CD4-positive, alpha-beta T cell treated with Interferon alpha-2 for 1 hour (primary cell): ENCODE data around the gene PLEKHM2.

Experiments used
- DNase-seq, 2 donors: peaks; one replicate each; pipeline ENCODE4 v3.0.0-alpha.2; 2020 to 2022

The PLEKHM2 gene

DNA sequence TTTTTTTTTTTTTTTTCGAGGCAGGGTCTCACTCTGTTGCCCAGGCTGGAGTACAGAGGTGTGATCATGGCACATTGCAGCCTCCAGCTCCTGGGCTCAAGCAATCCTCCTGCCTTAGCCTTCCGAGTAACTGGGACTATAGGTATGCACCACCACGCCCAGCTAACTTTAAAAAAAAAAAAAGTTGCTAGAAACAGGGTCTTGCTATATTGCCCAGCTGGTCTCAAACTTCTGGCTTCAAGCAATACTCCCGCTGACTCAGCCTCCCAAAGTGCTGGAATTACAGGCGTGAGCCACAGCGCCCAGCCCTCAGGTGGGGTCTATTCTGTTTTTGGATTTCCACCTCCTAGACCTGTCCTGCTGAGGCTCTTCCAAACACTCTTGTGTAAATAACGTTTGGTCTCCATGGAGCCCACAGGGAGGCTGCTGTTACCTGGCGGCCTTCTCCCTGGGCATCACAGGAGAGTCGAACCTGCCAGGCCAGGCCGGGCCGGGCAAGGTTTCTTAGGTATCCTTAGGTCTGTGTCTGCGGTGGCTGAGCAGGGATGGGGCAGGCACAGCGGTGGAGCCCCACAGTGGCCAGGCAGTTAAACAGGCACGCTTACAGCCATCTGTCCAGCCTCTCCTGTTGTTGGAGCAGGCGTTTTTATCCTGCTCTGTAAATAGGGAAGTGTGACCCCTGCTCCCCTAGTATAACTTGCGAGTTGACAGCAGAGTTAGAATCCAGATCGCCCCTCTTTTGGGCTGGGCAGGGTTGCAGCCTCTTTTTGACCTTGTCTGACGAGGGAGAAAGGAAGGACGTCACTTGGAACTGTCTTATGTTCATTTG is 18.8 kb downstream of the PLEKHM2 start:
- no peak for DNase-seq

DNA sequence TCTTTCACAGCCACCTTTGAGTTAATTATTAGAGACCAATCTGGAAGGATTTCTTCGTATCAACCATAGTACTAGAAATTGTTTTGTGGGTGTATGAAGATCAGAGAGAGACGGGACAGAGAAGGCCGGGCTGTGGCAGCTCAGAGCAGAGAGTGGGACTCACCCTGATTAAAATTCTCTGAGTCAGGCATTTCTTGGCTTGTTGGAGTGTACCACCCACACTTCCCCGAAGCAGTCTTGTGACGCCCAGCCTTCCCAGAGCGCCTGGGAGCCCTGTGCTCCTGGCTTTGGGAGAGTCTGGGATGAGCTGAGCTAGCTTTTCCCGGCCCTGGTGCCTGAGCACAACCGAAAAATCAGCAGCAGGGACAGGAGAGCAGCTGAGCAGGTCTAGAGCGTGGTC is 19.4 kb downstream of the PLEKHM2 start:
- DNase-seq: no peak

DNA sequence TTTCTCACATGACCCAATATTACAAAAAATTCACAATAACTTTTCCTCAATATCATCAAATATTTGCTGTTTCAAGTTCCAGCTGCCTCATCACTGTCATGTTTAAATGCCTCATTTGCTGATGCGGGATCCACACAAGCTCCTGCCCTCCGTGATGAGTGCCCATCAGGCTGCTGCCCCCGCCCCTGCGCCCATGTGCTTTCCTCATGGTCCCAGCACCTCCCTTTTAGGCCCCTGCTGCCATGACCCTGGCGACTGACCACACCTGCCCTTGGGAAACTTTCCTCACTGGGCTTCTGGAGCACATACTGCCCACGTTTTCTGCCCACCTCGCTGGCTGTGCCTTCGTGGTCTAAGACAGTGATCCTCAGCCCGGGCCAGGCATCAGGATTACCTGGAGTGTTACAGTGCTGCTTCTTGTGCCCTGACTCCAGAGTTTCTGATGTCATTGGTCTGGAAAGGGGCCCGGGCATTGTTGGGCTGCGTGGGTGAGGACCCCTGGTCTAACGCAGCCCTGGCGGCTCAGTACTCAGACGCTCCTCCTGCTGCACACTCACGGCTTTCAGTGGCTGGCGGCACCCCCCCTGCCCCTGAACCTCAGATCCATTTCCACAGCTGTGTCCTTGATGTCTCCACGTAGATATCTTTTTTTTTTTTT is 20.5 kb downstream of the PLEKHM2 start:
- DNase-seq: no peak

DNA sequence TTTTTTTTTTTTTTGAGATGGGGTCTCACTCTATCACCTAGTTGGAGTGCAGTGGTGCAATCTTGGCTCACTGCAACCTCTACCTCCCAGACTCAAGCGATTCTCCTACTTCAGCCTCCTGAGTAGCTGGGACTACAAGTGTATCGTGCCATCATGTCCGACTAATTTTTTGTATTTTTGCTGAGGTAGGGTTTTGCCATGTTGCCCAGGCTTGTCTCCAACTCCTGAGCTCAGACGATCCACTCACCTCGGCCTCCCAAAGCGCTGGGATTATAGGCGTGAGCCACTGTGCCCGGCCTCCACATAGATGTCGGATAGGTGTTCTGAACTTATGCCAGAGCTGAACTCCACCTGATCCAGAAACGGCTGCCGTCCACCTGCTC is 21.1 kb downstream of the PLEKHM2 start:
- DNase-seq: no peak

DNA sequence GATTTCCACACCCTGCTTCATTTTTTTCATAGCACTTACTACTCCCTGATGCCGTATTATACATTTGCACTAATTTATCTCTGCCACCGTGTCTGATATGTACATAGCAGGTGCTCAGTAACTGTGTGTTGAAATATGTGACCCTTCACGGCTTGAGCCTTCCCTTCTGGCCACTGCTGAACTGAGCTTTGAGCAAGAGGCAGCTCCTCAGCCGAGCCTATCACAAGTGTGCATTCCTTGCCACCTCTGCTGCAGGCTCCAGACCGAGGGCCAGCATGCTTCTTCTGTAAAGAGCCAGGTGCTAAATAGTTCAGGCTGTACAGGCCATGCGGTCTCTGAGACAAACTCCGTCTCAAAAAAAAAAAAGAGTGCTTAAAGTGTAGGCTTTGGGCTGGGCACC is 22.6 kb downstream of the PLEKHM2 start:
- DNase-seq: no peak

DNA sequence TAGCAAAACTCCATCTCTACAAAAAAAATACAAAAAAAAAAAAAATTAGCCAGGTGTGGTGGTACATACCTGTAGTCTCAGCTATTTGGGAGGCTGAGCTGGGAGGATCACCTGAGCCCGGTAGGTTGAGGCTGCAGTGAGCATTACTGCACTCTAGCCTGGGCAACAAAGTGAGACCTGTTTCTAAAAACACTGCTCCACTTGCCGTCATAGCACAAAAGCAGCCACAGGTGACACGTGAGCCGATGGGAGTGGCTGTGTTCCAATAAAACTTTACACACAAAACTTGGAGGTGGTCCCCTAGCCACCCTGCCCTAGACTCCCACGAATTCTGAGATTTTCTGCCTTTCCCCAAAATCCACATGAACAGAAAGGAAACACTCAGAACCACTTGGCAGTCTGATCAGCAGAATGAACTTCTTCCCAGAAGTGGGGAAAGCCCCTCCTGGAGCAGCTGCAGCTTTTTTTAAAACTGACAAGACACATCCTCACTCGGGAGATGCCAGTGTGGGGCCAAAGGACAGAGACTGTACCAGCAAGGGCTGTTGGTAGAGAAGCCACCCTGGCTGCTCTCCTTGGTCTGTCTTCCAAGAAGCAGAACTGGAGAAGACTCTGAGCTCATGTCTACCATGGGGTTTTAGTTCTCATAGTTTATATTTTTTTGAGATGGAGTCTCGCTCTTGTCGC is 23.3 kb downstream of the PLEKHM2 start:
- DNase-seq: no peak

DNA sequence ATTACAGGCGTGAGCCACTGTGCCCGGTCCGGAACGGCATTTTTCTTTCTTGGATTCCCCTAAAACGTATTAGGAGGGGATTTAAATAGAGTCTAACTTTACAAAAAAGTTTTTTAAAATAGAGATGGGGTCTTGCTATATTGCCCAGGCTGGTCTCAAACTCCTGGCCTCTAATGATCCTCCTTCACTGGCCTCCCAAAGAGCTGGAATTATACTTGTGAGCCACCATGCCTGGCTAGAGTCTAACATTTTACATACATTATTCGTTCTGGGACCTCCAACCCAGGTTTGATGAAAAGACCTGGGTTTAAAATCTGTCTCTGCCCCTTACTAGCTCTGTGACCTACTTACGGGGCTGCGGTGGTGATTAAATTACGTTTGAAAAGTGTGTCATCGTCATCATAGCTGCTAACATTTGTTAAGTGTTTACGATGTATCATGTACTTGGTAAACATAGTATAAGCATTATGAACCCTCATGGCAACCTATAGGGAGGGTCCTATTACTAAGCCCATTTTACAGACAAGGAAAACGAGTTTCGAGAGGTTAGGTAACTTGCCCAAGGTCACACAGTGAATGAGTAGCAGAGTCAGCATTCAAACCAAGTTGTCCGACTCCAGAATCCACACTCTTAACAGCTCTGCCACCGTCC is 24.5 kb downstream of the PLEKHM2 start:
- no peak for DNase-seq

DNA sequence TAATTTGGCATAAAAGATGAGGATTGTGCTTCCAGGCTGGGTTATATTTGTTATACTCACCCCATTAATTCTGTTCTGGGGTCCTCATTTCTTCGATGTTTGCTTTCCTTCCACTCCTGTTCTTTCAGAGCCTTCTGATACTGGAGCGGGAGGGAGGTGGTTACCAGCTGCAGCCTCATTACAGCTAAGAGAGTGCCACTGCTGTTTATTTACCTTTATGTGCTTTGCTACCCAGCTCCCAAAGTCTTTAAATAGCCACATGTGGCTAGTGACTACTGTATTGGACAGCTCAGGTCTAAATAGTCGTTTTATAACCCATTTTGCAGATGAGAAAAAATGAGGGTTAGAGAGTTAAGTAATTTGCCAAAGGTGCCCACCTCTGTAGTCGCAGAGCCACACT is 25.1 kb downstream of the PLEKHM2 start:
- DNase-seq: no peak

DNA sequence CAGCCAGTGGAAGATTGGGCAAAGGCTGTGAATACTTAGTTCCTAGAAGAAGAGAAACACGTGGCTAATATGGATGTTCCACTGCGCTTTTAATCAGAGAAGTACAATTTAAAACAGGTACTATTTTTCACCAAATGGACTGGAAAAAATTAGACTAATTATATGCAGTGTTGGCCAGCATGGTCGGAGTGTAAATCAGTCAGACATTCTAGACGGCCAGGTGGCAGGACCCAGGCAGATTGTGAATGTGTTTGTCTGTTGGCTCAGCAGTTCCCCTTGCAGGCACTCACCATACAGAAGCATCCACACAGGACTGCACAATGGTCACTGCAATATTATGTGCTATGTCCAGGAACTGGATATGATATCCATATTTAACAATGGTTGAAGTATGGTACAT is 28.0 kb downstream of the PLEKHM2 start:
- DNase-seq: no peak

DNA sequence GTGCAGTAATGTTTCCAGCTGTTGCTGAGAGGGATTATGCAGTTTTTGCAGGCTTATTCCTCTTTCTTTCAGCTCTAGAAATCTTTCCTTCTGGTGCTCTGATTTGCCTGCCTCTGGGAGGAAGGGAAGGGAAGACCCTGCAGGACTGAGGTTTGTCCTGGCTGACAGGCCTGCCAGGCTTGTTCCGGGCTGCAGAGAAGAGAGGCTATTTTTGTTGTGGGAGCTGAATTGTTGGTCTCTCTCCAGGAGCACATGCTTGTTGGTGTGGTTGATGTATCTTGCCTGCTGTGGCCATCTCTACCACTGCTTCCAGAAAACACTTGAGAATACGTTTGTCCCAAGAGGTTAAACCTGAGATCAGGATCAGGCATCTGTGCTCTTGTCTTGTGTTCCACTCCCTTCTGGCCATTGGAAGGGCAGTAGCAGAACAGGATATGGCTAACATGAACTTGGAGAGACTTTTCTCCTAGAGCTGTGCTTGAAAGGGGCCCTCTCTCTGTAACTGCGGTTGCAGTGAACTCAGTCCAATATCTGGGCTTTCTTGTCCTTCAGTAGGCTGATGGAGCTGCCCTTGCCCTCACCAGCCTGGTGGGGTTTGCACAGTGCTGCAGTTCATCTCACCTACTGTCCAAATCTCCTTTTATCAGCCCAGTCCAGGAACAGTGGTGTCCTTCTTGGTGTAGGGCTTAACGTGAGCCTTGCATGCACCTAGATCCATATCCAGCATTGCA is 30.5 kb downstream of the PLEKHM2 start:
- no peak for DNase-seq

DNA sequence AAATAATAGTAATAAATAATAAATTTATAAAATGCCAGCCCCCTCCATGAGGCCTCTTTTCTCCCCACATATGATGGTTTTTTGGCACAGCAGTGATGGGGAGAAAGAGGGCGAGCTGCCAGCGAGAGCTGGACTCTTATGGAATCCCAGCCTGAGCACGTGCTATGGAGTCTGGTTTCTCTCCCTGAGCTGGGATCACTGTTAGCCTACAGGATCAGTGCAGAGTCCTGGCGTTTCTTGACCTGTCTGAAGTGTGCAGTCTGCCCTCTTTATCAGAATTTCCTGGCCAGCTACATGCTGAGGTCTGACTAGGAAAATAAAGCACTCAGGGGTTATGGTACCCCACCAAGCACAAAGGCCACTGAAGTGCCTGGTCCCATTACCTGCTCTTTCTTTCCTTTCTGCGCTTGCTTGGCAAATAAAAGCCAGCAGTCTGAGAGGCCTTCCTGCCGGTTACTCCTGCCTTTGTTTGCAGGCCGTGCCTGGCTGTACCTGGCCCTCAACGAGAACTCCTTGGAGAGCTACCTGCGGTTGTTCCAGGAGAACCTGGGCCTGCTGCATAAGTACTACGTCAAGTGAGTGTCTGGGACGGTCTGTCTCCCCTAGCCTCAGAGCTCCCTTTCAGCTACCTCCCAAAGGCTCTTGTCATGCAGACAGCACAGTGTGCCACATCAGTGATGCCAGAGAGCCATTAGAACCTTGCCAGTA is 33.5 kb downstream of the PLEKHM2 start:
- DNase-seq: no peak

DNA sequence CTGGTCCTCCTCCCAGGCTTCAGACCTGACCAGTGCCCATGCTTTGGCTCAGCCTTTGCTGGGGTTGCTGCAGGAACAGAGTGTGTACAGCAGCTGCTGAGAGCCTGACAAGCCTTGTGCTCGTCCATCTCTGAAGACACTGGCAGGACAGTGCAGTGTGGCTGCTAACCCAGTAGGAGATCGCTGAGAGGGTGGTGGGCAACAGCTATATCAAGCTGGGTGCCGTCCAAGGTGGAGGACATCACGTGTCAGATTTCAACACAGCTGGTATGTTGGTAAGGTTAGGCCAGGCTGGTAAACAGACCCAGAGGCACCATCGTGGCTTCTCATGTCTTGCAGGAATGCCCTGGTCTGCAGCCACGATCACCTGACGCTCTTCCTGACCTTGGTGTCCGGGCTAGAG is 34.1 kb downstream of the PLEKHM2 start:
- no peak for DNase-seq

DNA sequence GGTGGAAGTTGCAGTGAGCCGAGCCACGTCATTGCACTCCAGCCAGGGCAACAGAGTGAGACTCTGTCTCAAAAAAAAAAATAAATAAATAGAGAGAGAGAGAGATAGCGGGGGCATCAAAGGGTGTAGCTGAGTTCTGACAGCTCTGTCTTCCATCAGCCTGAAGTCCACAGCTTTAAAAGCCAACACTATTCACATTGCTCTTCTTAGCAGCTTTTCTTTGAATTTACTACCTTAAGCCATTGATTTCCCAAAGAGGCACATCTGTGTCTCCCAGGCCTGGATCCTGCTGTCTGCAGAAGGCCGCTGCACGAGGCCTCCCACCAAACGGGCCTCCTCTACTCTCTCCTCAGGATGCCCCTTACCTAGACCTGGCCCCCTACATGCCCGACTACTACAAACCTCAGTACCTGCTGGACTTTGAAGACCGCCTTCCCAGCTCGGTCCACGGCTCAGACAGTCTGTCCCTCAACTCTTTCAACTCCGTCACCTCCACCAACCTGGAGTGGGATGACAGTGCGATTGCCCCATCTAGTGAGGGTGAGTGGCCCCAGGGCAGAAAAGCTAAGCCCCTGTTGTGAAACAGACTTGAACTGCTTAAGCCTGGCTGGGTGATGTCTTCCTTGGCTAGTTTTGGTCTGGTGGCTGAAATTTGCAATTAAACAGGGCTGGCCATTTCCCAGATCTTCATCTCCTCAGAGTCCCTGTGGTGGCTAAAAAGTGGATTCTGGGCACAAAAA is 35.4 kb downstream of the PLEKHM2 start:
- DNase-seq: no peak

DNA sequence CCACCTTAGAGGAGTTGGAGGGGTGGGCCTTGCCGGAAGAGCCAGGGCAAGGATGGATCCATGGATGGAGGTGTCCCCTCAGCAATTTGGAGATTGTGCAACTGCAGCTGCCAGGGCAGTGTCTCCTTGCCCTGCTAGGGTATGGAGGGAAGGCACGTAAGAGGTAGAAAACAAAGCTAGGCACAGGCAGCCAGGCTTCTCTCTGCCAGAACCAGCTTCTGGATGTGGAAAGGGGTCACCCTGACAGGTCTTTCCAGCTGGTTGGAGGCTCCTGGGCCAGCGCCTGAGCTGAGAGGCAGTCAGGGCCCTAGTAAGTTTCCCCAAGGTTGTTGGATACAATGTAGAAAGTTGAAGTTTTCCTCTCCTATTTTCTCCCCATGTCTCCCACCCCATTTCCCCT is 36.7 kb downstream of the PLEKHM2 start:
- no peak for DNase-seq

DNA sequence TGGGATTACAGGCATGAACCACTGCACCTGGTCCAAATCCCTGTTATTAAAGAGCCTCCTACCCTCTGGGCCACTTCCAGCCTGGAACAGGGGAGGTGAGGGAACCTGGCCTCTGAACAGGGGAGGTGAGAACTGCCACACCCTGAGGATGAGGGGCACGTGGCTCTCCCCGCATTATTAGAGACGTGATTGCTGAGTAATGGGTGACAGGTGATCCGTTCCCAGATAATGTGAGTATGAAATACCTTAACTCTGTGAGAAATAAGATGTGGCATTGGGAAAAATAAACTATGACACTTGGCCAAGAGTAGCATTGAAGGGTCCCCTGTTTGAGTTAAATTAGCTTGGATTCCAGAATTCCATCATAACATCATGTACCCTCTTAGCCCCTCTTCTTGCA is 38.3 kb downstream of the PLEKHM2 start:
- no peak for DNase-seq

DNA sequence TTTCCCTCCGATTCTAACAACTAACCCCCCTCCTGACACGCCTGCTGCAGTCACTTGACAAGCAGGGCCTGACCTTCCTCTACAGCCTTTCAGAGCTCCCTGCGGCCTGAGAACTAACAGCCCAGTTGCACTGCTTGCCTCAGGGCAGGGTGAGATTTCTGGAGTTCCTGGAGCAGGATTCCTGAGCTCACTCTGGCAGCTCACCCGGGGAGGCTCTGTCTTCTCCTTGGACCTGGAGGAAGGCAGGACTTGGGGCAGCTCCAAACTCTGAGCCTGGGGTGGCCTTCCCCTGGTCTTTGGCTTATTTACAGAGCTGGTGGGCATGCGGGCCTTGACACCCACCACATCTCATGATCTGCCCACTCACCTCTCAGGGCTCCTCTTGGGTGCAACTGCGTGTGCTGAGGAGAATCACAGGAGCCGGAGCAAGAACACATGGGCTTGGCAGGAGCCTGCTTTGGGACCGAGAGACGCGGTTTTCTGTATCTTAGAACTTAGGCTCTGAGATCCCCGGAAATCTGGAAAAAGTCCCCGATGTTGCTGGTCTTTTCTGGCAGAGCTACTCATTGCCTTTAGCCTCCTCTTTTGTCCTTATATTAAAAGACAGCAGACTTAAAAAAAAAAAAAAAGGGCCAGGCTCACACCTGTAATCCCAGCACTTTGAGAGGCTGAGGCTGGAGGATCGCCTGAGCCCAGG is 38.9 kb downstream of the PLEKHM2 start:
- no peak for DNase-seq

DNA sequence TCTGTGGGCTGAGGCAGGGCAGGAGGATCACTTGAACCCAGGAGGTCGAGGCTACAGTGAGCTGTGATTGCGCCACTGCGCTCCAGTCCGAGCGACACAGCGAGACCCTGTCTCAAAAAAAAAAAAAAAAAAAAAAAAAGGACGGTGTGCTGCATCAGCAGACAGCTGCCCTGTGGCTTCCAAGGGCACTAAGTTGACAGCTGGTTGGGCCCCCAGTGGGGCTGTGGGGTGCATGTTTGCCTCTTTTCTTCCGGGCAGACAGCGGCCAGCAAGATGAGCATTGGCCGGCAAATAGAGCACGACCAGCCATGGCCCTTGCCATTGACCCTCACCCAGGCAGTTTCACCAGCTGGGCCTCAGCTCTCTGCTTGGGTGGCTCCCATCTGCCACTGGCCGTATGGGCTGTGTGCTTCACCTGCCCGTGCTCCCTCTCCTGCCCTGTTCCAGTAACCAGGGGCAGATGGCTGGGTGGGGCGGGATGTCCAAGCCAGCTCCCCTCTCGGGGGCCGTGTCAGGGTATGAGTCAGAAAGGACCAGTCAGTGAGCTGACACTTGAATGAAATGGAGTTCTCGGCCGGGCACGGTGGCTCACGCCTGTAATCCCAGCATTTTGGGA is 39.6 kb downstream of the PLEKHM2 start:
- no peak for DNase-seq

DNA sequence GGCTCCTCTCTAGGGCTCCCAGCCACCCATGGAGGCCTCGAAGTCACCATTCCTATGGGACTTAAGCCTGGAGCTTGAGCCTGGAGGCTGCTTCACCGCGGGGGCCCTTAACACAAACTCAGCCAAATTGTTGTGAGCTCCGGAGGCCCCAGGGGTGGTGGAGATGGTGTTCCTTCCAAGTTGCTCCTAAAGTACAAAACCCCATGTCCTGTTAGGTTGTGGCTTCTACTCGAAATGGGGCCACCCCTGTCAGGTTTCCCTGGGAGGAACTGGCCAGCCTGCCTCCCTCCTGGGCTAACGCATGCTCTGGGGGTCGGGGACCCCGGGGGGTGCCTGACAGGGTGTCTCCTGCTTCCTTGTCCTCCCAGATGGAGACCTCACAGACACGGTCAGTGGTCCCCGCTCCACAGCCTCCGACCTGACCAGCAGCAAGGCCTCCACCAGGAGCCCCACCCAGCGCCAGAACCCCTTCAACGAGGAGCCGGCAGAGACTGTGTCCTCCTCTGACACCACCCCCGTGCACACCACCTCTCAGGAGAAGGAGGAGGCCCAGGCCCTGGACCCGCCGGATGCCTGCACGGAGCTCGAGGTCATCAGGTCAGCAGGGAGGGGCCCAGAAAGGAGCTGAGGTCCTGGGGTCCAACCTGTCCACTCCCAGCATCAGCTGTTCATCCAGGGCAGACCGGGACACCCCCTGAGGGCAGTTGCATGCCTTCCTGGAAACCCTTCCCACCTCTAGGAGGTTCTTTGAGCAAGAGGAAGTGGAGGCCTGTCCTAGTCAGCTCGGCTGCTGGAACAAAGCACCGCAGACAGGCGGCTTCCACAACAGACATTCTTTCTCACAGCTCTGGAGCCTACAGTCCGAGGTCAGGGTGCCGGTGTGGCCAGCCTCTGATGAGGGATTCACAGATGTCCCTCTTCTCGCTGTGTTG is 41.1 kb downstream of the PLEKHM2 start:
- DNase-seq: no peak

DNA sequence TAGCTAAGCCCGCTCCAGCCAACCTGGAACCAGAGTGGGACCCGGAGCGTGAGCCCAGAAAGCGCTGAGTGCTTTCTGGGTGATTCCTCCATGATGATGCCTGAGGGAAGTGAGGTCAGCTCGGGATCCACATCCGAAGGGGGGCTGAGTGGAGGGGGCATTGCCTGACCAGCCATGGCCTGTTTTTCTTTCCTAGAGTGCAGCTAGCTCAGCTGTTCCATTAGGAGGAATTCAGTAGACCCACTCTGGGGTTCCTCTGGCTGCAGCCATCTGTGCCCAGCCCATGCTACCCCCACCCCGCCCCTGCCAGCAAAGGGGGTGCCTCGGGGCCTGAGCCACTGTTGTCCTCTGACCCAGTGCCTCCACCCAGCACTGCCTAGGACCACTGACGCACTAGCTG is 42.4 kb downstream of the PLEKHM2 start:
- DNase-seq: no peak
